ENCODE data around the gene CBY2. TPM values are rescaled to one million over a fixed set of nuclear protein-coding genes. Genes with fewer than 3 reads are reported as not detected.

The CBY2 gene
- total RNA-seq, 1 donor from 2014 or later, result not detected

- no peaks in the 10 kb centered on the region for H3K9me3 ChIP-seq
- intact Hi-C loops (cut with DNase I), result no loop called here
- H3K27ac ChIP-seq, result no peak overlapping the region
- no peak for ATAC-seq
- H3K4me3 ChIP-seq, result no peak overlapping the region
- H3K4me1 ChIP-seq, result no peaks in the 10 kb centered on the region
- no peaks in the 10 kb centered on the region for H3K27me3 ChIP-seq
- no peaks in the 10 kb centered on the region for H3K36me3 ChIP-seq
- DNase-seq, result no peak
- TF ChIP-seq CTCF (IDR thresholded peaks at IDR 0.05), result no peak
These were observed 19.1 kb downstream of the CBY2 start for GRCh38 chr13:45721203-45721731.

- Histone ChIP-seq H3K4me3 (no peak overlapping the region), H3K27me3 (no peaks in the 10 kb centered on the region), H3K36me3 (no peaks in the 10 kb centered on the region), H3K9me3 (no peaks in the 10 kb centered on the region), H3K27ac (no peak overlapping the region), H3K4me1 (no peaks in the 10 kb centered on the region)
- TF ChIP-seq CTCF (IDR thresholded peaks at IDR 0.05), result no peak
- ATAC-seq (no peak), DNase-seq (no peak)
- intact Hi-C loops (cut with DNase I), result no loop called here
These were observed 21.7 kb downstream of the CBY2 start for GRCh38 chr13:45723798-45724197.

- Histone ChIP-seq H3K4me1 (no peaks in the 10 kb centered on the region), H3K9me3 (no peaks in the 10 kb centered on the region), H3K36me3 (no peaks in the 10 kb centered on the region), H3K4me3 (no peak overlapping the region), H3K27me3 (no peaks in the 10 kb centered on the region), H3K27ac (no peak overlapping the region)
- no peak for TF ChIP-seq CTCF (IDR thresholded peaks at IDR 0.05)
- no peak for DNase-seq
- intact Hi-C loops (cut with DNase I), result no loop called here
- peak; percentile 39 for ATAC-seq
These were observed 26.6 kb downstream of the CBY2 start for GRCh38 chr13:45728759-45729158.

- intact Hi-C loops (cut with DNase I), result no loop called here
- Histone ChIP-seq H3K27ac (no peak overlapping the region), H3K9me3 (no peaks in the 10 kb centered on the region), H3K4me1 (no peaks in the 10 kb centered on the region), H3K27me3 (no peaks in the 10 kb centered on the region), H3K4me3 (no peak overlapping the region), H3K36me3 (no peaks in the 10 kb centered on the region)
- TF ChIP-seq CTCF (IDR thresholded peaks at IDR 0.05), result no peak
- ATAC-seq (no peak), DNase-seq (no peak)
These were observed 29.3 kb downstream of the CBY2 start for GRCh38 chr13:45731455-45731854.

- Histone ChIP-seq H3K4me3 (no peak overlapping the region), H3K4me1 (no peaks in the 10 kb centered on the region), H3K9me3 (no peaks in the 10 kb centered on the region), H3K27me3 (no peaks in the 10 kb centered on the region), H3K36me3 (no peaks in the 10 kb centered on the region), H3K27ac (no peak overlapping the region)
- no peak for DNase-seq
- intact Hi-C loops (cut with DNase I), result no loop called here
- no peak for TF ChIP-seq CTCF (IDR thresholded peaks at IDR 0.05)
- ATAC-seq, result no peak
These were observed 30.8 kb downstream of the CBY2 start for GRCh38 chr13:45732916-45733315.

- ATAC-seq, result no peak
- no peak for DNase-seq
- intact Hi-C loops (cut with DNase I), result no loop called here
- Histone ChIP-seq H3K4me3 (no peak overlapping the region), H3K4me1 (no peaks in the 10 kb centered on the region), H3K27me3 (no peaks in the 10 kb centered on the region), H3K9me3 (no peaks in the 10 kb centered on the region), H3K36me3 (no peaks in the 10 kb centered on the region), H3K27ac (no peak overlapping the region)
- no peak for TF ChIP-seq CTCF (IDR thresholded peaks at IDR 0.05)
These were observed 31.2 kb downstream of the CBY2 start for GRCh38 chr13:45733361-45733760.
